ENCODE results near the gene ANAPC4.

The ANAPC4 gene

DNA sequence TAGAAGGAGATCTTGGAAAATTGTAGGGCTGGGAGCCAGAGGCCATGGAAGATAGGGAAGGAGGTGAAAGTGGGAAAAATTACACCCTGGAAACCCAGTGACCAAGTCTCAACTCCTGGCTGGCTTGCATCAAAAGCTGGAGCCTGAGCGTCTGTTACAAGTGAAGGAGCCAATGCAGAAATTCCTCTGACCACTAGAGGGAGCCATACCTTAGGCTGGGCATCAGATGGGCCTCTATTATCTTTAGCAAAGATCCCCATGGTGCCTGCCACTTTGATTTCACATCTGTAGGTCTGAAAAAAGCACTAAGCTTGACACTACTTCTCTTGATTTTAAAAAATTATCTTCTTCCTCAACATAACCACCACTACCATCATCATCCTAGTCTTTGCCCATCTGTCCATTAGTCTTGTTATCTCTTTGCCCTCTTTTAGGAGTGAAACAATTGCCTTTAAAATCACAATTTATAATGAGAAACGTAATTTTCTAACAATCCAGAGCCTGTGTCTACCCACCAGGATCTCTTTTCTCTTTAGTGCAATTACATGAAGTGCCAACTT is 62.9 kb downstream of the ANAPC4 start:
- TF ChIP-seq FOXP2 (optimal IDR thresholded peaks at IDR 0.05; ENCODE audit: borderline replicate concordance, extremely low read depth, extremely low read length, insufficient read depth) (no peak), SIN3A (IDR thresholded peaks at IDR 0.05; ENCODE audit: borderline replicate concordance, insufficient read depth, low read length) (no peak), POLR2AphosphoS5 (IDR thresholded peaks at IDR 0.05; ENCODE audit: low read depth, low read length) (no peak), TAF1 (IDR thresholded peaks at IDR 0.05; ENCODE audit: borderline replicate concordance, insufficient read depth, low read length) (no peak)
- TF ChIP-seq, protein P1, sequence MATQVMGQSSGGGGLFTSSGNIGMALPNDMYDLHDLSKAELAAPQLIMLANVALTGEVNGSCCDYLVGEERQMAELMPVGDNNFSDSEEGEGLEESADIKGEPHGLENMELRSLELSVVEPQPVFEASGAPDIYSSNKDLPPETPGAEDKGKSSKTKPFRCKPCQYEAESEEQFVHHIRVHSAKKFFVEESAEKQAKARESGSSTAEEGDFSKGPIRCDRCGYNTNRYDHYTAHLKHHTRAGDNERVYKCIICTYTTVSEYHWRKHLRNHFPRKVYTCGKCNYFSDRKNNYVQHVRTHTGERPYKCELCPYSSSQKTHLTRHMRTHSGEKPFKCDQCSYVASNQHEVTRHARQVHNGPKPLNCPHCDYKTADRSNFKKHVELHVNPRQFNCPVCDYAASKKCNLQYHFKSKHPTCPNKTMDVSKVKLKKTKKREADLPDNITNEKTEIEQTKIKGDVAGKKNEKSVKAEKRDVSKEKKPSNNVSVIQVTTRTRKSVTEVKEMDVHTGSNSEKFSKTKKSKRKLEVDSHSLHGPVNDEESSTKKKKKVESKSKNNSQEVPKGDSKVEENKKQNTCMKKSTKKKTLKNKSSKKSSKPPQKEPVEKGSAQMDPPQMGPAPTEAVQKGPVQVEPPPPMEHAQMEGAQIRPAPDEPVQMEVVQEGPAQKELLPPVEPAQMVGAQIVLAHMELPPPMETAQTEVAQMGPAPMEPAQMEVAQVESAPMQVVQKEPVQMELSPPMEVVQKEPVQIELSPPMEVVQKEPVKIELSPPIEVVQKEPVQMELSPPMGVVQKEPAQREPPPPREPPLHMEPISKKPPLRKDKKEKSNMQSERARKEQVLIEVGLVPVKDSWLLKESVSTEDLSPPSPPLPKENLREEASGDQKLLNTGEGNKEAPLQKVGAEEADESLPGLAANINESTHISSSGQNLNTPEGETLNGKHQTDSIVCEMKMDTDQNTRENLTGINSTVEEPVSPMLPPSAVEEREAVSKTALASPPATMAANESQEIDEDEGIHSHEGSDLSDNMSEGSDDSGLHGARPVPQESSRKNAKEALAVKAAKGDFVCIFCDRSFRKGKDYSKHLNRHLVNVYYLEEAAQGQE (IDR thresholded peaks at IDR 0.05; ENCODE audit: insufficient read depth in 1 of 2, low read depth in 2 of 2, low read length in 2 of 2) = no peak

DNA sequence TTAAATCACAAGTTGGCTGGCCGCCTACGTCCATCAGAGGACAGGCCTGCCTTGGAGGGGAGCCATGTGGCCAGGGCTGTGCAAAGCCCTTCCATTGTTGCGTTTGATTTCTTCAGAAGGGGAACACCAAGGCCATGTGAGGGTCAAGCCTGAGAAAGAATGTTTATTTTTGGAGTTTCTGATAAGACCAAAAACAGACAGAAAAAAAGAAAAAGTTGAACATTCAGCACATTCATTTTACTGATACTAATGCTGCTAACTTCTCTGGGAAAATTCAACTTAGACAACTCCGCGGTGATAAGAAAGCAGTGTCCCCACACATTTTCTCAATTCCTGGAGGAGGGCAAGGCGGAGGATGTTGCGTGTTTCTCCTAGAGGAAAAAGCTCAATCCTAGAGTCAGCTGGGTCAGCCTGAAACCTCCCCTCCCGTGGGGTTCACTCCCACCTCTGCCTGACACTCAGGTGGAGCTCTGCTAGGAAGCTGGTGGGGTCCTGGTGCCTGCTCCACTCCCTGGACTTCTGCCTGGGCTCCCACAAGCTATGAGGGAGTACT is 63.5 kb downstream of the ANAPC4 start:
- no peak for TF ChIP-seq TAF1 (IDR thresholded peaks at IDR 0.05; ENCODE audit: borderline replicate concordance, insufficient read depth, low read length)
- no peak for TF ChIP-seq SIN3A (IDR thresholded peaks at IDR 0.05; ENCODE audit: borderline replicate concordance, insufficient read depth, low read length)
- no peak for TF ChIP-seq POLR2AphosphoS5 (IDR thresholded peaks at IDR 0.05; ENCODE audit: low read depth, low read length)
- no peak for TF ChIP-seq FOXP2 (optimal IDR thresholded peaks at IDR 0.05; ENCODE audit: borderline replicate concordance, extremely low read depth, extremely low read length, insufficient read depth)

DNA sequence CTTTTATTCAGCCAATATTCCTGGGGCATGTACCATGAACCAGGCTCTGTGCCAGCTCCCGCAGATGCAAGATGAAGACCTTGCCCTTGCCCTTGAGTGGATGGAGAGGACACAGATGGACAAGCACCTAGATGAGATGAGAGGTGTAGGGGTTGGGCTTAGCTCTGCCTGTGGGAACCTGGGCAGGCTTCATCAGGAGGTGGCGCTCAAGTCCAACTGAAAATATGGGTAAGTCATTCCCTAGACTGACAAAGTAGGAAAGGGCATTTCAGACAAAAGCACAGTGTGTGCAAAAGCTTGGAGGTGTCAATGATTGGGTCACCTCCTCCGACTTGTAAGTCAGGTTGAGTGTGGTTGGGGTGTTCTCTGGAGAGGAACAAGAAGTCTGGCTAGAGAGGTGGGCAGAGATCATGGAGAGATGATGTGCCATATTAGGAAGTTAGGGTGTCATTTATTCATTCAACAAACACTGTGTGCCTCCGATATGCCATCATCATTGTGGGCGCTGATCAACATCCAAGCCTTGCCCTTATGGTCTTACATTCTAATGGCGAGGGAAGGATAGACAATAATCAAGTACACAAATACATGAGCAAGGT is 64.6 kb downstream of the ANAPC4 start:
- no peak for TF ChIP-seq POLR2AphosphoS5 (IDR thresholded peaks at IDR 0.05; ENCODE audit: low read depth, low read length)
- TF ChIP-seq, protein P1 (IDR thresholded peaks at IDR 0.05; ENCODE audit: insufficient read depth in 1 of 2, low read depth in 2 of 2, low read length in 2 of 2) = no peak
- no peak for TF ChIP-seq TAF1 (IDR thresholded peaks at IDR 0.05; ENCODE audit: borderline replicate concordance, insufficient read depth, low read length)
- TF ChIP-seq FOXP2 (optimal IDR thresholded peaks at IDR 0.05; ENCODE audit: borderline replicate concordance, extremely low read depth, extremely low read length, insufficient read depth) = no peak

GRCh38 chr4:25442863-25443307 is 65.8 kb downstream of the ANAPC4 start:
- TF ChIP-seq FOXP2 (optimal IDR thresholded peaks at IDR 0.05; ENCODE audit: borderline replicate concordance, extremely low read depth, extremely low read length, insufficient read depth) (no peak), SIN3A (IDR thresholded peaks at IDR 0.05; ENCODE audit: borderline replicate concordance, insufficient read depth, low read length) (no peak), POLR2AphosphoS5 (IDR thresholded peaks at IDR 0.05; ENCODE audit: low read depth, low read length) (no peak), TAF1 (IDR thresholded peaks at IDR 0.05; ENCODE audit: borderline replicate concordance, insufficient read depth, low read length) (no peak)
- TF ChIP-seq, protein P1 (IDR thresholded peaks at IDR 0.05; ENCODE audit: insufficient read depth in 1 of 2, low read depth in 2 of 2, low read length in 2 of 2) = no peak

DNA sequence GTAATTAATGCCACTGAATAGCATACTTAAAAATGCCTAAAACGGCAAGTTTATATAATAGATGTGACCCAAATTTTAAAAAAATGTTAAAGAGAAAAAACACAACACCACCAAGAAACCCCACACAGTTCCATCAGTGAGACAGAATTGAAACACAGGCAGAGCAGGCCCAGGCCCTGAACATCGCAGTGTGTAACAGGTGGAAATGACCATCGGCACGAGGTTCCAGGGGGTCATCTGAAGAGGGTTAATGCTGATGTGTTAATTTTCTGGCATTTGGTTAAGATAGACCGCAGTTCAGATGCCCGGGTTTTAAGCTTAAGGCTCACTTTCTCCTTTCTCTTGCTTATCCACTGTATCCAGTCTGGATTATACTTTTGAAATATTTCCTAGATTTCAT is 66.8 kb downstream of the ANAPC4 start:
- TF ChIP-seq, protein P1 (IDR thresholded peaks at IDR 0.05; ENCODE audit: insufficient read depth in 1 of 2, low read depth in 2 of 2, low read length in 2 of 2) = no peak
- TF ChIP-seq FOXP2 (optimal IDR thresholded peaks at IDR 0.05; ENCODE audit: borderline replicate concordance, extremely low read depth, extremely low read length, insufficient read depth) = no peak
- TF ChIP-seq POLR2AphosphoS5 (IDR thresholded peaks at IDR 0.05; ENCODE audit: low read depth, low read length) = no peak
- no peak for TF ChIP-seq SIN3A (IDR thresholded peaks at IDR 0.05; ENCODE audit: borderline replicate concordance, insufficient read depth, low read length)
- no peak for TF ChIP-seq TAF1 (IDR thresholded peaks at IDR 0.05; ENCODE audit: borderline replicate concordance, insufficient read depth, low read length)
